Left colon (tissue), 2 donors: ENCODE measurements around the gene SLN. TPM values are rescaled to one million over a fixed set of nuclear protein-coding genes. Genes with fewer than 3 reads are reported as not detected.

ENCODE experiments used
- ATAC-seq: fragments of 200-7000 bp; cut with Tn5 transposase; one replicate; pipeline ENCODE4 v1.9.1; 2020; ENCODE audit warnings: mild to moderate bottlenecking, moderate library complexity
- DNase-seq, 2 donors: peaks; one replicate each; pipeline ENCODE4 v3.0.0-alpha.2; 2020
- intact Hi-C, 2 donors: fragments of 100-400 bp; cut with DNase I in 1 of 2; cut with micrococcal nuclease in 1 of 2; formaldehyde crosslinking; loops; one replicate each; pipeline versions ENCODE4 v1.11.2 to v1.14.0; 2022; cut with DNase I, micrococcal nuclease
- total RNA-seq, 2 donors: library from RNA; stranded (reverse); fragmentation: NEBNext Ultra II Directional; extraction: Animal tissue kit (Norgen Biotek cat#: 25700); gene quantifications; one replicate each; pipeline ENCODE4 v1.2.1, GENCODE V29; 2021
- donor health status: DM: no; HTN: no; CAD: no.
- donor health status: DM: yes; HTN: yes; CAD: no.

SLN gene
- total RNA-seq, 2 donors from 2014 or later = not detected

GRCh38 chr11:107661656-107662055, 50.2 kb downstream of the SLN start:
- DNase-seq = no peak
- intact Hi-C loops = no loop called here
- ATAC-seq = no peak

- intact Hi-C loops = no loop called here
- ATAC-seq = no peak
- DNase-seq = no peak
Observed at GRCh38 chr11:107660066-107660465, 51.8 kb downstream of the SLN start.

GRCh38 chr11:107659310-107659709, 52.5 kb downstream of the SLN start:
- intact Hi-C loops = no loop called here
- ATAC-seq (no peak), DNase-seq (no peak)

Other genes starting within 250 kb of the SLN start
- gene ALKBH8, start 146.3 kb downstream of the SLN start, total RNA-seq = 1 to 10 TPM; 4.7 to 5.3 TPM
- under 1 TPM in 1 of 2 donors, not detected in 1; 0.22 TPM for gene ELMOD1, start 120.9 kb downstream of the SLN start, total RNA-seq
- gene SLC35F2, start 146.7 kb upstream of the SLN start, total RNA-seq = 10 to 100 TPM; 32.9 to 33.2 TPM
- 1 to 10 TPM in 1 of 2 donors, under 1 TPM in 1; 0.31 to 1.3 TPM for gene RAB39A, start 216.4 kb upstream of the SLN start, total RNA-seq